Aorta (tissue), 5 donors: ENCODE results near the gene PHRF1. TPM values are rescaled to one million over a fixed set of nuclear protein-coding genes. Genes with fewer than 3 reads are reported as not detected.
A peak's percentile ranks its signal among the peaks of the same experiment; 100 is the strongest.

Source experiments
- ATAC-seq: fragments of 200-7000 bp; cut with Tn5 transposase; one replicate; pipeline ENCODE4 v1.9.1; 2022; ENCODE audit warnings: moderate library complexity; ENCODE audit not compliant: low FRiP score
- DNase-seq, 2 donors: peaks; one replicate each; pipeline ENCODE4 v3.0.0-alpha.2; 2020
- H3K27ac ChIP-seq, 2 donors: one replicate each; pipeline ENCODE4 v1.5.1; 2013; ENCODE audit warnings: low read length in 2 of 2, mild to moderate bottlenecking in 2 of 2, moderate library complexity in 2 of 2, control low read depth in 1 of 2, inconsistent platforms in 1 of 2, low read depth in 1 of 2
- H3K27me3 ChIP-seq, 2 donors: one replicate each; pipeline ENCODE4 v1.6.1; 2013; ENCODE audit warnings: control low read depth in 1 of 2, low read length in 1 of 2, mild to moderate bottlenecking in 1 of 2, moderate library complexity in 1 of 2; ENCODE audit not compliant: insufficient read depth in 2 of 2, control insufficient read depth in 1 of 2
- H3K36me3 ChIP-seq, 2 donors: one replicate each; pipeline ENCODE4 v1.6.1; 2013; ENCODE audit warnings: control low read depth in 1 of 2, low read length in 1 of 2, mild to moderate bottlenecking in 1 of 2; ENCODE audit not compliant: insufficient read depth in 2 of 2, control insufficient read depth in 1 of 2
- H3K4me1 ChIP-seq, 2 donors: one replicate each; pipeline ENCODE4 v1.6.1; 2013; ENCODE audit warnings: low read length in 2 of 2, control low read depth in 1 of 2, mild to moderate bottlenecking in 1 of 2, moderate library complexity in 1 of 2; ENCODE audit not compliant: insufficient read depth in 2 of 2, control insufficient read depth in 1 of 2
- H3K4me3 ChIP-seq, 2 donors: one replicate each; pipeline ENCODE4 v1.5.1; 2013; ENCODE audit warnings: low read length in 2 of 2, control low read depth in 1 of 2, mild to moderate bottlenecking in 1 of 2
- H3K9me3 ChIP-seq: one replicate; pipeline ENCODE4 v1.6.1; 2013; ENCODE audit warnings: mild to moderate bottlenecking, low read length; ENCODE audit not compliant: control insufficient read depth
- WGBS, 2 donors: extraction: QIAGEN DNeasy Blood & Tissue Kit; methylation state at CpG; one replicate each; pipeline ENCODE4 v1.1.7; 2013; 5-methylcytosine and 5-hydroxymethylcytosine counted together
- intact Hi-C, 2 donors: fragments of 100-400 bp; cut with DNase I; formaldehyde crosslinking; loops; one replicate each; pipeline versions ENCODE4 v1.14.2 to v1.15.0; 2022
- polyA plus RNA-seq, 2 donors: library from polyadenylated mRNA; stranded (reverse); fragments of 200-250 nt; gene quantifications; one replicate each; pipeline ENCODE4 v1.2.3, GENCODE V29; 2013
- total RNA-seq, 2 donors: library from RNA; stranded (reverse); fragmentation: NEBNext Ultra II Directional; extraction: Animal tissue kit (Norgen Biotek cat#: 25700); gene quantifications; one replicate each; pipeline ENCODE4 v1.2.1, GENCODE V29; 2021
- donor health status: healthy with polysubstance abuse.
- donor health status: Bipolar disorder and iron deficiency.
- donor health status: DM: no; HTN: no; CAD: no.
- donor health status: DM: no; HTN: no; CAD: no.
- donor health status: DM: yes; HTN: yes; CAD: no.

PHRF1 gene
- total and polyA plus RNA-seq, 4 donors: 7.6 to 32.4 (median 22.4) TPM

DNA sequence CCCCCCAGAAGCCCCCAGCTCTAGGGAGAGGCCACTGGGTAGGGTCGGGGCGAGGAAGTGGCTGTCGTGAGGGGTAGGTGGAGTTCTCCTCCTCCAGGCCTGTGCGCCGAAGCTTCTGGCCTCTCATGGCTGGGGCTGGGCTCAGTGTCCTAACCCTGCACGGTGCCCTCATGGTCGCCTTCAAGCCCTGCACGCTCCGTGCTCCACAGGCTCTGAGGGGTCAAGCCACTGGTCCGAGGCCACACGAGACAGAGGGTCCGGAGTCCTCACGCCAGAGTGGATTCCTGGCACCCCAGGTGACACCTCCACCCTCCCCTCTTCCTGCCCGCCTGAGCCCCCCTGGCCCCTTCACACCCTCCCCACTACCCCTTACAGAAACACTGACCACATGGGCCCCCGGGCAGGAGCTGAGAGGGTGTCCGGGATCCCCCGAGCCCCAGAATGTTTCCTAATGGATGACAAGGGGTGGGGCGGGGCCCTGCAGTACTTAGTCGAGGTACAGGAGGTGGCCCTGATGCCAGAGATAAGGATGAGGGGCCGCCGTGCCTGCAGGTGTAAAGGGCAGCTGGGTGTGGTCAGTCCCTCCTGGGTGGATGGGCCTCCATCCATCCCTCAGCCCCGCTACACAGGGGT lies 49.5 kb downstream of the PHRF1 start:
- H3K9me3 ChIP-seq: no peaks in the 10 kb centered on the region
- DNase-seq: no peak
- H3K4me1 ChIP-seq: no peaks in the 10 kb centered on the region
- H3K27me3 ChIP-seq: no peaks in the 10 kb centered on the region
- H3K4me3 ChIP-seq: no peak overlapping the region
- no peak for ATAC-seq
- intact Hi-C loops: no loop called here
- H3K36me3 ChIP-seq: no peaks in the 10 kb centered on the region
- no peak overlapping the region for H3K27ac ChIP-seq
- WGBS, 2 donors: 88 to 90% methylated on average over 22 of the region's 22 CpGs

DNA sequence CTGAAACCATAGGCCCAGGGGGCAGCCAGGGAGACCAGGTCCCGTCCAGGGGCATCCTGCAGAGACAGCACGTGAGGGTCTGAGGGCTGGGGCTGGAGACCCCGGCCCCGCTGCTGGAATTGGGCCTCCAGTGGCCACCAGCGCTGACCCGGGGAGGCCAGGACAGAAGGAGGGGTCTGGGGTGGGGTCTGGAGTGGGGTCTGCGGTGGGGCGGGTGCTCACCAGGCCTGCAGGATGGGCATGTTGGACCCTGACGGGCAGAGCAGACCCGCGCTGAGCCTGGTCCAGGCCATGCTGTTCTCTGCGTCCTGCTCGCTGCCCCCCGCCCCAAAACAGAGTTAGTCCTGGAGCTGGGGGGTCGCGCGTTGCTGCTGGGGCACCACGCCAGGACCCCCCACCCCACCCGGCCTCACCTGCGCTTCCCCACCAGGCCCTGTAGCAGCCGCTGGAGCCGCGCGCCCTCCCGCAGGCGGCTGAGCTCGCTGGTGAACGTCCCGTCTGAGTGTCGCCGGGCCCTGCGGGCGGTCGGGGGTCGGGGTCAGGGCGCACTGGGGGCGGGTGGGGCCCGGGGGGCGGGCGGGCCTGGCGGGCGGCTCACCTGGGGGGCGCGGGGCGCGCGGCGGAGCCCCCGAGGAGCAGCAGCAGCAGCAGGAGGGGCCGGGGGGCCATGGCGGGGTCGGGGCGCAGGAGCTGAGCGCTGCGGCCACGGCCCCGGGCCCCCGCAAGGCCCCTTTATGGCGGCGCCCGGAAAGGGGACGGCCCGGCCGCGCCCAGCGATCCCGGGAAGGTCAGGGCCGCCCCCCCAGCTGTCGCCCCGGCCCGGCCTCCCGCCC lies 50.4 kb downstream of the PHRF1 start, which contains the start of gene SCT:
TSS of gene SCT (minus strand) at position 707 of the 833 bp plus-strand sequence. CDS start at position 669, 38 bp downstream.
- DNase-seq: peak in 1 of 2 donors; percentile 65
- ATAC-seq: no peak
- intact Hi-C loops: no loop called here
- Histone ChIP-seq H3K4me1 (no peaks in the 10 kb centered on the region), H3K27ac (no peak within 1 kb of the TSS), H3K36me3 (no peaks in the 10 kb centered on the region), H3K4me3 (no peak within 1 kb of the TSS), H3K27me3 (no peaks in the 10 kb centered on the region), H3K9me3 (no peaks in the 10 kb centered on the region)
- 23 to 42% methylated on average over 21 to 72 of the region's 72 CpGs for WGBS, 2 donors

DNA sequence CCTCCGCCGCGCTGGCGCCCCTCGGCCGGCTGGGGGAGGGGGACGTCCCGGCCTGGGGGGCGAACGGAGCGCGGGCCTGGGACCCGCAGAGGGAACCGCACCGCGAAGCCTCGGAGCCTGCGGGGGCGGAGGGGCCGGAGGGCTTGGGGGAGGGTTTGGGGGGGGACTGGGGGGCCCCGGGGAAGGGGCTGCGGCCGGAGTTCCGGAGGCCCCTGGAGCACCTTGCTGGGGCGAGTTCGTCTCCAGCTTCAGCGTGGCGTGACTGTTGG lies 51.0 kb downstream of the PHRF1 start:
- ATAC-seq (no peak), DNase-seq (no peak)
- WGBS, 2 donors: 29 to 50% methylated on average over 13 to 28 of the region's 28 CpGs
- H3K27ac ChIP-seq: no peak overlapping the region
- intact Hi-C loops: no loop called here
- H3K9me3 ChIP-seq: no peaks in the 10 kb centered on the region
- no peaks in the 10 kb centered on the region for H3K27me3 ChIP-seq
- H3K4me1 ChIP-seq: no peaks in the 10 kb centered on the region
- H3K36me3 ChIP-seq: no peaks in the 10 kb centered on the region
- H3K4me3 ChIP-seq: no peak overlapping the region

DNA sequence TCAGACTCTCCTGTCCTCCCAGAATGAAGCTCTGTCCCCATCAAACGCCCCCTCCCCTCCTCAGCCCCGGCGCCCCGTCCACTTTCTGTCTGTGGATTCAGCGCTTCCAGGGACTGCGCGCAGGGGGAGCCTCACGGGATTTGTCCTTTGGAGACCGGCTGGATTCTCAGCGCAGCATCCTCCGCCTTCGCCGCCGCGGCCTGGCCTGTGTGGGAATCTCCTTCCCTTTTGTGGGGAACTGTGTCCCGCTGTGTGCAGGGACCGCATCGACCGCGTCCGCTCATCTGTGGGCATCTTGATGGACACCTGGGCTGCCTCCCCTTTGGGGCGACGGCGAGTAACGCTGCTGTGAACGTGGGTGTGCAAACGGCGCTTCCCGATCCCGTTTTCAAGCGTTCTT lies 51.8 kb downstream of the PHRF1 start:
- Histone ChIP-seq H3K36me3 (no peaks in the 10 kb centered on the region), H3K27me3 (no peaks in the 10 kb centered on the region), H3K9me3 (no peaks in the 10 kb centered on the region), H3K27ac (no peak overlapping the region), H3K4me1 (no peaks in the 10 kb centered on the region), H3K4me3 (no peak overlapping the region)
- 95% methylated on average over 31 of the region's 31 CpGs for WGBS, 2 donors
- intact Hi-C loops: no loop called here
- DNase-seq (peak in 1 of 2 donors; percentile 74), ATAC-seq (no peak)

DNA sequence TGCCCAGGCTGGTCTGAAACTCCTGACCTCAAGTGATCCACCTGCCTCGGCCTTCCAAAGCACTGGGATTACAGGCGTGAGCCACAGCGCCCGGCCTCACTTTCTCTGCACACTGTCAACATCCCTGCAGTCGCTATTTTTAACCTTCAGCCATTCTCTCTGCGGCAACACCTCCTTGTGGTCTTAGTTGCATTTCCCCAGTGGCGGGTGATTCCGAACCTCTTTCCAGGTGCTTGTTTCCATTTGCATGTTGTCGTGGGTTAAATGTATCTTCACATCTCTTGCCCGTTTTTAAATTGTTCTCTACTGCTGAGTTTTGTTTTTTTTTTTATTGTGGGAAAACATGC lies 52.9 kb downstream of the PHRF1 start:
- Histone ChIP-seq H3K4me1 (no peaks in the 10 kb centered on the region), H3K27me3 (no peaks in the 10 kb centered on the region), H3K36me3 (no peaks in the 10 kb centered on the region), H3K4me3 (no peak overlapping the region), H3K27ac (no peak overlapping the region), H3K9me3 (no peaks in the 10 kb centered on the region)
- intact Hi-C loops: no loop called here
- no peak for DNase-seq
- no peak for ATAC-seq
- WGBS, 2 donors: 22 to 24% methylated on average over 10 of the region's 10 CpGs

DNA sequence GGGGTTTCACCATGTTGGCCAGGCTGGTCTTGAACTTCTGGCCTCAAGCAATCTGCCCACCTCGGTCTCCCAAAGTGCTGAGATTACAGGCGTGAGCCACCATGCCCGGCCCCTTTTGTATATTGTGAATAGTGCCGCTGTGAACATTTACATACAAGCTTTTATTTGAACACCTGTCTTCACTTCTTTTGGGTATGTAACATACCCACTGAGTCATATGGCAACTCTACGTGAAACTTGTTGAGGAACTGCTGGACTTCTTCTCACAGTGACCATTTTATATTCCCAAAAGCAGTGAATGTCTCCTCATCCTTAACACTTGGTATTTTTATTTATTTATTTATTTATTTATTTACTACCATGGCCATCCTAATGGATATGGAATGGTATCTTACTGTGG lies 54.6 kb downstream of the PHRF1 start:
- no peak overlapping the region for H3K4me3 ChIP-seq
- DNase-seq: no peak
- 95% methylated on average over 5 of the region's 5 CpGs for WGBS, 2 donors
- H3K9me3 ChIP-seq: no peaks in the 10 kb centered on the region
- no peaks in the 10 kb centered on the region for H3K27me3 ChIP-seq
- H3K4me1 ChIP-seq: no peaks in the 10 kb centered on the region
- intact Hi-C loops: no loop called here
- H3K36me3 ChIP-seq: no peaks in the 10 kb centered on the region
- no peak for ATAC-seq
- H3K27ac ChIP-seq: no peak overlapping the region

DNA sequence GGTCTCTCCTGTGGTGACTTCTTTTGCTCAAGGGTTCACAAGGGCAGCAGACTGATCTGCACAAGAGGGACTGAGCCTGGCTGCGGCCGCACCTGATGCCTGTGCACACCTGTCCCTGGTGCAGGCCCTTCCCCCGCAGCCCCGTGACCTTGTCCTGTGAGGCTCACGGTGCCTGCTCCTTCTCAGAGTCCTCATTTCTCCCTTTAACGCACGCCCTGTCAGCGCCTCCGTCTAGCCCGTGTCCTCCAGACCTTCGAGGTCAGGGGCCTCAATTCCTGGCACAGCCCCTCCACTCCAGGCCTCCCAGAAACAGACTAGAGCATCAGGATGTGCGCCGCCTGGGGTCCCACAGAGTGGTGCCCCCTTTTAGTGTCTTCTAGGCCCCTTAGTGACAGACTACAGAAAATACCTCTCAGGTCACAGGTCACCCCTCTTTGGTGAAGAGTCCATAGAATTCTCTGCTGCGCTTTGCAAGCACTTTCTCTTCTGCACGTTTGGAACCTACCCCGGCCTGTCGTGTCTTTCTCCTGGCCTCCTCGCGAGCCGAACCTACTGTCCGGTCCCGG lies 59.8 kb downstream of the PHRF1 start:
- WGBS, 2 donors: 78 to 84% methylated on average over 22 of the region's 22 CpGs
- DNase-seq: no peak
- Histone ChIP-seq H3K27me3 (no peaks in the 10 kb centered on the region), H3K9me3 (no peaks in the 10 kb centered on the region), H3K27ac (no peak overlapping the region), H3K36me3 (no peaks in the 10 kb centered on the region), H3K4me1 (no peaks in the 10 kb centered on the region), H3K4me3 (no peak overlapping the region)
- intact Hi-C loops: no loop called here
- no peak for ATAC-seq

DNA sequence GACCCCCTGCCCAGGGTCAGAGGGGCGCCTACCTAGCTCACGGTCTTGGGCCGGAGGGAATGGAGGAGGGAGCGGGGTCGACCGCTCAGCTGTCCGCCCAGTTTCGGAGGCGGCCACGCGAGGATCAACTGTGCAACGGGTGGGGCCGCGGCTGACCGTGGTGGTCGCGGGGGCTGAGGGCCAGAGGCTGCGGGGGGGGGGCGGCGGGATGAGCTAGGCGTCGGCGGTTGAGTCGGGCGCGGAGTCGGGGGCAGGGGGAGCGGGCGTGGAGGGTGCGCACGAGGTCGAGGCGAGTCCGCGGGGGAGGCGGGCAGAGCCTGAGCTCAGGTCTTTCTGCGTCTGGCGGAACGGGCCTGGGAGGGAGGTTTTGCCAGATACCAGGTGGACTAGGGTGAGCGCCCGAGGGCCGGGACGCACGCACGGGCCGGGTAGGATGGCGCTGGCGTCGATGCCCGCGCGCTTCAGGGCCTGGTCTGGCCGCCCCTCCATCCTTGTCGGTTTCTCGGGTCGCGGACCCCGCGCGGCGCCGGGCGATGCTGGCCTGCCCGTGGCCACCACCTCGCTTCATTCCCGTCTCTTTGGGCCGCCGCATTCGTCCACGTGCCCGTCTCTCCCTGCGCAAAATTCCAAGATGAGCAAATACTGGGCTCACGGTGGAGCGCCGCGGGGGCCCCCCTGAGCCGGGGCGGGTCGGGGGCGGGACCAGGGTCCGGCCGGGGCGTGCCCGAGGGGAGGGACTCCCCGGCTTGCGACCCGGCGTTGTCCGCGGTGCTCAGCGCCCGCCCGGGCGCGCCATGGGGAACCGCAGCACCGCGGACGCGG lies 60.5 kb downstream of the PHRF1 start, which contains the start of gene DRD4:
TSS of gene DRD4 (plus strand) at position 759 of the 822 bp plus-strand sequence. CDS start at position 795, 36 bp downstream.
- 18 to 21% methylated on average over 70 to 100 of the region's 100 CpGs for WGBS, 2 donors
- DNase-seq: peak in 1 of 2 donors; percentile 77
- peak; percentile 50 for ATAC-seq
- Histone ChIP-seq H3K27ac (no peak within 1 kb of the TSS), H3K4me3 (peak within 1 kb of the TSS in 1 of 2 donors; percentile 1), H3K27me3 (no peaks in the 10 kb centered on the region), H3K36me3 (no peaks in the 10 kb centered on the region), H3K4me1 (no peaks in the 10 kb centered on the region), H3K9me3 (no peaks in the 10 kb centered on the region)
- intact Hi-C loops: no loop called here
